H9 (cell line): ENCODE results near the gene RAC2. TPM values are rescaled to one million over a fixed set of nuclear protein-coding genes. Genes with fewer than 3 reads are reported as not detected.

Experiments used
- DNase-seq: peaks from one replicate; pipeline ENCODE4 v3.0.0-alpha.2; 2017
- H2AFZ ChIP-seq: one replicate; pipeline ENCODE4 v1.6.1; 2013; ENCODE audit warnings: mild to moderate bottlenecking, low read length, control low read depth, moderate library complexity
- H2AK5ac ChIP-seq: 2 replicates; pipeline ENCODE4 v1.6.1; 2013; ENCODE audit warnings: low read length, control low read depth, mixed read lengths; ENCODE audit not compliant: insufficient read length
- H2BK120ac ChIP-seq: one replicate; pipeline ENCODE4 v1.6.1; 2013; ENCODE audit warnings: low read depth, mild to moderate bottlenecking, low read length, control low read depth, inconsistent platforms; ENCODE audit not compliant: poor library complexity, severe bottlenecking
- H2BK12ac ChIP-seq: 2 replicates; pipeline ENCODE4 v1.6.1; 2013; ENCODE audit warnings: low read length, control low read depth, mixed read lengths, low read depth; ENCODE audit not compliant: insufficient read length
- H2BK15ac ChIP-seq: 2 replicates; pipeline ENCODE4 v1.6.1; 2013; ENCODE audit warnings: low read depth, low read length, control low read depth
- H2BK20ac ChIP-seq: one replicate; pipeline ENCODE4 v1.6.1; 2013; ENCODE audit warnings: low read depth, mild to moderate bottlenecking, low read length, control low read depth, inconsistent platforms; ENCODE audit not compliant: poor library complexity, severe bottlenecking
- H2BK5ac ChIP-seq: 2 replicates; pipeline ENCODE4 v1.6.1; 2013; ENCODE audit warnings: low read length, control low read depth, mixed read lengths; ENCODE audit not compliant: insufficient read length
- H3K14ac ChIP-seq: 2 replicates; pipeline ENCODE4 v1.6.1; 2013; ENCODE audit warnings: low read length, control low read depth; ENCODE audit not compliant: insufficient read depth
- H3K18ac ChIP-seq: 2 replicates; pipeline ENCODE4 v1.6.1; 2013; ENCODE audit warnings: low read depth, mild to moderate bottlenecking, mixed read lengths, low read length, control low read depth; ENCODE audit not compliant: insufficient read length
- H3K23ac ChIP-seq: 2 replicates; pipeline ENCODE4 v1.6.1; 2013; ENCODE audit warnings: low read length, control low read depth, mixed read lengths, low read depth; ENCODE audit not compliant: insufficient read length
- H3K23me2 ChIP-seq: 2 replicates; pipeline ENCODE4 v1.6.1; 2013; ENCODE audit warnings: low read depth, mild to moderate bottlenecking, mixed read lengths, low read length, control low read depth; ENCODE audit not compliant: insufficient read length, poor library complexity, severe bottlenecking
- H3K27ac ChIP-seq: 2 replicates; pipeline ENCODE4 v1.5.1; 2013; ENCODE audit warnings: low read length, control low read depth, mixed read lengths, low read depth; ENCODE audit not compliant: insufficient read length
- H3K27me3 ChIP-seq: 2 replicates; pipeline ENCODE4 v1.6.1; 2013; ENCODE audit warnings: low read length, control low read depth, inconsistent platforms; ENCODE audit not compliant: insufficient read depth
- H3K4ac ChIP-seq: 2 replicates; pipeline ENCODE4 v1.6.1; 2013; ENCODE audit warnings: low read depth, mild to moderate bottlenecking, control low read depth, inconsistent platforms, low read length, moderate library complexity
- H3K4me1 ChIP-seq: 2 replicates; pipeline ENCODE4 v1.6.1; 2013; ENCODE audit warnings: low read length, control low read depth, inconsistent platforms; ENCODE audit not compliant: insufficient read depth
- H3K4me2 ChIP-seq: 2 replicates; pipeline ENCODE4 v1.6.1; 2013; ENCODE audit warnings: low read length, control low read depth, mixed read lengths; ENCODE audit not compliant: insufficient read length, insufficient read depth
- H3K56ac ChIP-seq: 2 replicates; pipeline ENCODE4 v1.6.1; 2013; ENCODE audit warnings: low read depth, mild to moderate bottlenecking, mixed read lengths, low read length, control low read depth; ENCODE audit not compliant: insufficient read length
- H3K79me1 ChIP-seq: 2 replicates; pipeline ENCODE4 v1.6.1; 2013; ENCODE audit warnings: low read depth, mild to moderate bottlenecking, moderate library complexity, low read length, control low read depth, inconsistent platforms; ENCODE audit not compliant: insufficient read depth, poor library complexity, severe bottlenecking
- H3K79me2 ChIP-seq: 2 replicates; pipeline ENCODE4 v1.6.1; 2013; ENCODE audit warnings: low read length, control low read depth, inconsistent platforms; ENCODE audit not compliant: insufficient read depth
- H3K9ac ChIP-seq: 2 replicates; pipeline ENCODE4 v1.6.1; 2013; ENCODE audit warnings: low read length, control low read depth, mixed read lengths; ENCODE audit not compliant: insufficient read length; ENCODE audit errors: extremely low read depth
- H3K9me3 ChIP-seq: one replicate; pipeline ENCODE4 v1.6.1; 2013; ENCODE audit warnings: low read depth, low read length, inconsistent platforms; ENCODE audit not compliant: control insufficient read depth
- H3T11ph ChIP-seq: one replicate; pipeline ENCODE4 v1.6.1; 2013; ENCODE audit warnings: mild to moderate bottlenecking, low read length, control low read depth, inconsistent platforms
- H4K20me1 ChIP-seq: one replicate; pipeline ENCODE4 v1.6.1; 2013; ENCODE audit not compliant: control insufficient read depth, insufficient read length, insufficient read depth
- H4K5ac ChIP-seq: 2 replicates; pipeline ENCODE4 v1.6.1; 2013; ENCODE audit warnings: low read depth, mild to moderate bottlenecking, mixed read lengths, low read length, control low read depth; ENCODE audit not compliant: insufficient read length
- H4K8ac ChIP-seq: replicated peaks from 2 replicates; pipeline ENCODE4 v1.6.1; 2013; ENCODE audit warnings: low read length, control low read depth, mixed read lengths, low read depth; ENCODE audit not compliant: insufficient read length
- H4K91ac ChIP-seq: 2 replicates; pipeline ENCODE4 v1.6.1; 2013; ENCODE audit warnings: low read depth, mild to moderate bottlenecking, moderate library complexity, mixed read lengths, low read length, control low read depth; ENCODE audit not compliant: insufficient read length
- H3K27ac Mint-ChIP-seq, 3 experiments: 2 replicates in 2 of 3; 3 replicates in 1 of 3; pipeline ENCODE4 v1.8.0; 2020 to 2021; ENCODE audit warnings: mixed read lengths in 3 of 3, mild to moderate bottlenecking in 1 of 3, moderate library complexity in 1 of 3
- H3K27me3 Mint-ChIP-seq: 2 replicates; pipeline ENCODE4 v1.8.0; 2021; ENCODE audit warnings: low read depth, mild to moderate bottlenecking, moderate library complexity, mixed read lengths
- H3K36me3 Mint-ChIP-seq, 3 experiments: 2 replicates in 2 of 3; 3 replicates in 1 of 3; pipeline ENCODE4 v1.8.0; 2020 to 2021; ENCODE audit warnings: low read depth in 3 of 3, mixed read lengths in 3 of 3; ENCODE audit not compliant: insufficient read depth in 1 of 3
- H3K4me1 Mint-ChIP-seq, 2 experiments: 2 replicates each; pipeline ENCODE4 v1.8.0; 2020; ENCODE audit warnings: mixed read lengths in 2 of 2
- H3K4me3 Mint-ChIP-seq, 2 experiments: 2 replicates in 1 of 2; 3 replicates in 1 of 2; pipeline ENCODE4 v1.8.0; 2020 to 2021; ENCODE audit warnings: mild to moderate bottlenecking in 2 of 2, mixed read lengths in 2 of 2, moderate library complexity in 1 of 2
- H3K9me3 Mint-ChIP-seq, 2 experiments: 2 replicates in 1 of 2; 3 replicates in 1 of 2; pipeline ENCODE4 v1.8.0; 2020; ENCODE audit warnings: mild to moderate bottlenecking in 2 of 2, mixed read lengths in 2 of 2, moderate library complexity in 1 of 2
- WGBS: extraction: QIAGEN DNeasy Blood & Tissue Kit; methylation state at CpG from one replicate; pipeline ENCODE4 v1.1.7; 2013; ENCODE audit warnings: missing lambda C conversion rate, low lambda C conversion rate, mixed read lengths; ENCODE audit not compliant: insufficient read length; ENCODE audit errors: extremely low coverage; 5-methylcytosine and 5-hydroxymethylcytosine counted together
- total RNA-seq: library from RNA; stranded (reverse); gene quantifications from 2 replicates; pipeline ENCODE4 v1.2.1, GENCODE V29; 2021
- TF ChIP-seq, protein P1 (sequence below): fragments of 200-600 bp; sonication (generic); conservative IDR thresholded peaks from 3 replicates; pipeline ENCODE4 v1.8.0; 2021; ENCODE audit warnings: antibody characterized with exemption, mild to moderate bottlenecking

The RAC2 gene
- total RNA-seq, 1 experiment from 2014 or later = 2.8 TPM

DNA sequence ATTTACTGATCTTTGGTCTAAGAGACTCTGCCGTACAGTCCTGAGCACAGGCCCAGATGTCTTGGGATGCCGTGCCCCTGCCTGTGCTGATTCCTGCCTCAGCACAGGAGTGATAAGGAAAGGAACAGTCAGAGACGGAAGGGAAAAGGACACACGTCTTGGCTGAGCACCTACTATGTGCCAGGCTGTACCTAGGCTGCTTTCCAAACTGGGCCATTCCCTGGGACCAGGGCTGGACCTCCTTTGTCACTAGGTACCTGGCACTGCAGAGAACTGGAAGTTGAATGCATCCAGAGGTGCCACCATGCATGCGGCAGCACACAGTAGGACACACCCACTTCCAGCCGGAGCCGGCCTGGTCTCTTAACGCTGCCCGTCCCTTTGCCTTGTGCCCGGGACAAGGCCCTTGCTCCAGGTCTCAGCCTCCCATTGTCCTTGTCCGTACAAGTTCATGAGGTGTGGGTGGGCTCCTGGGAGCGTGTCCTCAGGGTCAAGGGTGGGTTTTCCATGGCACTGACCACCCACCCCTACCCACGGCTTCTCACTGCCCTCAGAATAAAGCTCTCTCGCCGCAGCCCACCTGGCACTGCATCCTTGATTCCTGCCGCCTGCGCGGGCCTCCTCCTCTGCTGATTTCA is 30.7 kb downstream of the RAC2 start:
- Histone ChIP-seq H2AK5ac (no peak overlapping the region), H2BK120ac (no peak overlapping the region), H3K79me1 (no peaks in the 10 kb centered on the region), H3K23me2 (no peaks in the 10 kb centered on the region), H3K18ac (no peak overlapping the region), H3K9me3 (no peaks in the 10 kb centered on the region), H2BK5ac (no peak overlapping the region), H3T11ph (no peak overlapping the region), H3K27ac (no peak overlapping the region), H4K8ac (no peak overlapping the region), H3K27me3 (no peaks in the 10 kb centered on the region), H4K91ac (no peak overlapping the region), H2BK15ac (no peak overlapping the region), H3K4ac (no peak overlapping the region), H3K14ac (no peak overlapping the region), H4K20me1 (no peaks in the 10 kb centered on the region), H2BK12ac (no peak overlapping the region), H4K5ac (no peak overlapping the region), H3K4me1 (no peaks in the 10 kb centered on the region), H3K23ac (no peak overlapping the region), H3K56ac (no peak overlapping the region), H3K9ac (no peak overlapping the region), H2AFZ (no peak overlapping the region), H3K79me2 (no peaks in the 10 kb centered on the region), H2BK20ac (no peak overlapping the region), H3K4me2 (no peak overlapping the region)
- Mint-ChIP-seq H3K9me3 (no peaks in the 10 kb centered on the region), H3K36me3 (no peaks in the 10 kb centered on the region), H3K4me1 (peaks cover 16 to 40% of the 10 kb centered on the region in 2 experiments), H3K4me3 (no peak overlapping the region), H3K27me3 (peaks cover 43% of the 10 kb centered on the region), H3K27ac (no peak overlapping the region; a peak in 1 of 7 replicates)
- DNase-seq = no peak
- no CpG with 5 or more reads among the region's 18 CpGs for WGBS
- TF ChIP-seq, protein P1, sequence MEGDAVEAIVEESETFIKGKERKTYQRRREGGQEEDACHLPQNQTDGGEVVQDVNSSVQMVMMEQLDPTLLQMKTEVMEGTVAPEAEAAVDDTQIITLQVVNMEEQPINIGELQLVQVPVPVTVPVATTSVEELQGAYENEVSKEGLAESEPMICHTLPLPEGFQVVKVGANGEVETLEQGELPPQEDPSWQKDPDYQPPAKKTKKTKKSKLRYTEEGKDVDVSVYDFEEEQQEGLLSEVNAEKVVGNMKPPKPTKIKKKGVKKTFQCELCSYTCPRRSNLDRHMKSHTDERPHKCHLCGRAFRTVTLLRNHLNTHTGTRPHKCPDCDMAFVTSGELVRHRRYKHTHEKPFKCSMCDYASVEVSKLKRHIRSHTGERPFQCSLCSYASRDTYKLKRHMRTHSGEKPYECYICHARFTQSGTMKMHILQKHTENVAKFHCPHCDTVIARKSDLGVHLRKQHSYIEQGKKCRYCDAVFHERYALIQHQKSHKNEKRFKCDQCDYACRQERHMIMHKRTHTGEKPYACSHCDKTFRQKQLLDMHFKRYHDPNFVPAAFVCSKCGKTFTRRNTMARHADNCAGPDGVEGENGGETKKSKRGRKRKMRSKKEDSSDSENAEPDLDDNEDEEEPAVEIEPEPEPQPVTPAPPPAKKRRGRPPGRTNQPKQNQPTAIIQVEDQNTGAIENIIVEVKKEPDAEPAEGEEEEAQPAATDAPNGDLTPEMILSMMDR = no peak
